Erythroblast (primary cell): ENCODE data around the gene PARK7.

ENCODE experiments used
- GATA1 ChIP-seq: IDR thresholded peaks from 2 replicates; pipeline ENCODE4 v1.6.1; 2011; ENCODE audit warnings: low read depth, mild to moderate bottlenecking, control low read depth, low read length, moderate library complexity
- POLR2A ChIP-seq: IDR thresholded peaks from 2 replicates; pipeline ENCODE4 v1.6.1; 2011; ENCODE audit warnings: mild to moderate bottlenecking, low read length

DNA sequence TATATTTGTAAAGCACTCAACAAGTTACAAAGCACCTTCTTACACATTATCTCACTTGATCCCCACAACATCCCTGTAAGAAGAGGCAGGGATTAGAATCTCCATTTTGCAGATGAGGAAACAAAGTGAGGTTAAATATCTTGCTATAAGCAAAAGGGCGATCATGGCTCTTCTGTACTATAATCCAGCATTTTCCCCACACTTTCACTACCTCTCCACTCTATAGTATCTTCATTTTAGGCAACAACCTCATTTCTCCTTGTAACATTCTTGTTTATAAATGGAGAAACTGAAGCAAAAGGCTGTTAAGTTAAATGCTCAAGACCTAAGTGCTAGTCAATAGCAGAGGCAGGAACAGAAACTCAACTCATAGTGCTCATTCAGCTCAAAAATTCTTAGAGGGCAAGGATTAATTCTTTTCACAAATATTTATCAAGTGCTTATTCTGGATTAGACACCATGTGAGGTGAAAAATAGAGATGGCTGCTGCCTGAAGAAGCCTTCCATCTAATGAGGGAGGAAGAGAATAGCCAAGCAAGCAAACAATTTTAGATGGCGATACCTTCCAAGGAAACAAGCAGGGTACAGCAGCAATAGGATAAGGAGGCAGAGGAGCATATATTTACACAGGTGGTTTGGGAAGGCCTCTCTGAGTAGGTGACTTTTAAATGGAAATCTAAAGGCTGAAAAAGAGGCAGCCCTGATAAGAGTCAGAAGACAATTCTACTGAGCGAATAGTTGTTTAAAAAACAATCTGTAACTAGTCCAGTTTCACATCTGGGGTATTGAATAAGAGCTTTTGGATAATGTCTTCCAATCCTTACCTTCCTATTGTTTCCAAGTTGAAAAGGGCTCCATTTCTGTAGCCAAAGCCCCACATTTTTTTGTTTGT, 61.1 kb downstream of the PARK7 start:
- TF ChIP-seq GATA1 (no peak), POLR2A (no peak)
